Hepatocyte (in vitro differentiated cells): Measurements from ENCODE around the gene RBM19. TPM values are rescaled to one million over a fixed set of nuclear protein-coding genes. Genes with fewer than 3 reads are reported as not detected.

Experiments used
- DNase-seq: peaks from one replicate; pipeline ENCODE4 v3.0.0-alpha.2; 2016; ENCODE audit warnings: low spot score
- H2AFZ ChIP-seq: fragments of 200-600 bp; sonication (generic); 2 replicates; pipeline ENCODE4 v1.6.0; 2016; ENCODE audit warnings: antibody characterized with exemption, mild to moderate bottlenecking
- H3K27ac ChIP-seq: fragments of 200-600 bp; sonication (generic); 2 replicates; pipeline ENCODE4 v1.5.1; 2016; ENCODE audit warnings: mild to moderate bottlenecking
- H3K27me3 ChIP-seq: fragments of 200-600 bp; sonication (generic); 2 replicates; pipeline ENCODE4 v1.6.1; 2016
- H3K36me3 ChIP-seq: fragments of 200-600 bp; sonication (generic); replicated peaks from 2 replicates; pipeline ENCODE4 v1.5.1; 2016; ENCODE audit warnings: low read depth; ENCODE audit not compliant: insufficient read depth
- H3K4me1 ChIP-seq: fragments of 200-600 bp; sonication (generic); 2 replicates; pipeline ENCODE4 v1.5.1; 2016; ENCODE audit warnings: mild to moderate bottlenecking, moderate library complexity; ENCODE audit not compliant: insufficient read depth
- H3K4me2 ChIP-seq: fragments of 200-600 bp; sonication (generic); 2 replicates; pipeline ENCODE4 v1.6.0; 2016
- H3K4me3 ChIP-seq: fragments of 200-600 bp; sonication (generic); 2 replicates; pipeline ENCODE4 v1.5.1; 2016; ENCODE audit warnings: mild to moderate bottlenecking
- H3K79me2 ChIP-seq: fragments of 200-600 bp; sonication (generic); 2 replicates; pipeline ENCODE4 v1.6.0; 2017; ENCODE audit warnings: mild to moderate bottlenecking
- H3K9me2 ChIP-seq: fragments of 200-600 bp; sonication (generic); replicated peaks from 2 replicates; pipeline ENCODE4 v1.6.0; 2017; ENCODE audit warnings: mild to moderate bottlenecking; ENCODE audit not compliant: insufficient read depth
- H3K9me3 ChIP-seq: fragments of 200-600 bp; sonication (generic); 2 replicates; pipeline ENCODE4 v1.5.1; 2016; ENCODE audit warnings: low read depth, mild to moderate bottlenecking
- H4K20me1 ChIP-seq: fragments of 200-600 bp; sonication (generic); 2 replicates; pipeline ENCODE4 v1.6.0; 2016; ENCODE audit warnings: mild to moderate bottlenecking; ENCODE audit not compliant: insufficient read depth, poor library complexity, severe bottlenecking
- CTCF ChIP-seq: fragments of 200-600 bp; sonication (generic); IDR thresholded peaks from 2 replicates; pipeline ENCODE4 v1.5.1; 2016; ENCODE audit warnings: antibody characterized with exemption, mild to moderate bottlenecking; ENCODE audit not compliant: poor library complexity
- EZH2 ChIP-seq: fragments of 200-600 bp; sonication (generic); IDR thresholded peaks from 2 replicates; pipeline ENCODE4 v1.6.1; 2016; ENCODE audit warnings: antibody characterized with exemption, mild to moderate bottlenecking, borderline replicate concordance
- EZH2phosphoT487 ChIP-seq: fragments of 200-600 bp; sonication (generic); IDR thresholded peaks from one replicate; pipeline ENCODE4 v1.6.1; 2018; ENCODE audit warnings: antibody characterized with exemption, mild to moderate bottlenecking, low read depth, moderate library complexity; ENCODE audit not compliant: unreplicated experiment, severe bottlenecking
- WGBS: methylation state at CpG from one replicate; pipeline ENCODE4 v1.1.6; 2016; ENCODE audit warnings: low lambda C conversion rate; ENCODE audit errors: missing lambda C conversion rate; 5-methylcytosine and 5-hydroxymethylcytosine counted together
- polyA plus RNA-seq: library from polyadenylated mRNA; unstranded; fragments of >200 nt; fragmentation: Nextera tagmentation; extraction: Ambion mirVana; gene quantifications from 2 replicates; pipeline ENCODE4 v1.2.1, GENCODE V29; 2016
- total RNA-seq: library from RNA; depleted of rRNA; stranded (reverse); fragments of >200 nt; gene quantifications from 2 replicates; pipeline ENCODE4 v1.2.3, GENCODE V29; 2014

Gene RBM19
- total and polyA plus RNA-seq, 2 experiments from 2014 or later: 14.5 to 16.8 TPM

- H3K4me2 ChIP-seq: no peak overlapping the region
- H2AFZ ChIP-seq: no peak overlapping the region
- TF ChIP-seq EZH2 (no peak), EZH2phosphoT487 (no peak), CTCF (no peak)
- no peaks in the 10 kb centered on the region for H3K9me3 ChIP-seq
- no peaks in the 10 kb centered on the region for H3K9me2 ChIP-seq
- H3K79me2 ChIP-seq: no peaks in the 10 kb centered on the region
- no peaks in the 10 kb centered on the region for H3K36me3 ChIP-seq
- no peak overlapping the region for H3K27ac ChIP-seq
- H3K4me1 ChIP-seq: no peaks in the 10 kb centered on the region
- H4K20me1 ChIP-seq: no peaks in the 10 kb centered on the region
- no peak overlapping the region for H3K4me3 ChIP-seq
- H3K27me3 ChIP-seq: no peaks in the 10 kb centered on the region
- WGBS: 93% methylated on average over 10 of the region's 10 CpGs
- DNase-seq: no peak
Measured at GRCh38 chr12:113845900-113846674, 120.0 kb downstream of the RBM19 start.

GRCh38 chr12:113844495-113845210 lies 121.5 kb downstream of the RBM19 start:
- Histone ChIP-seq H3K4me2 (no peak overlapping the region), H3K9me2 (no peaks in the 10 kb centered on the region), H3K27me3 (no peaks in the 10 kb centered on the region), H3K36me3 (no peaks in the 10 kb centered on the region), H2AFZ (no peak overlapping the region), H3K27ac (no peak overlapping the region), H3K9me3 (no peaks in the 10 kb centered on the region), H4K20me1 (no peaks in the 10 kb centered on the region), H3K4me1 (no peaks in the 10 kb centered on the region), H3K79me2 (no peaks in the 10 kb centered on the region), H3K4me3 (no peak overlapping the region)
- 82% methylated on average over 31 of the region's 31 CpGs for WGBS
- no peak for TF ChIP-seq CTCF
- no peak for TF ChIP-seq EZH2
- no peak for TF ChIP-seq EZH2phosphoT487
- no peak for DNase-seq

DNA sequence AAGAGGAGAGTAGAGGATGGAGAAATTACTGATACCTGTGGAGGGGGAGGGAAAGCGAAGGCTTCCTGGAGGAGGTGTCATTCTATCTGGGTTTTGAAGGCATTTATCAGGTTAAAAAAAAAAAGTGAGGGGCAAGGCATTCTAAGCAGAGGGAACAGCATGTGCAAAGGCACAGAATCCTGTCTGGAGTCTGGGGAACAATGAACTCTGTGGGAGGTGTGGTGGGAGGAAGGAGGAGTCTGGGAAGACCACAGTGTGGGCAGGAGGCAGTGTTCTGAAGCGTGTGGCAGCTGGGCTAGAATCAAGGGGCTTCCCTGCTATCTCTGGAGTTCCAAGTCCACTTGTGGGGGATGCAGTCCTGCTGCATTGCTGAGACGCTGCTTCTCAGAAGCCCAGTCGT lies 123.4 kb downstream of the RBM19 start:
- no peak overlapping the region for H2AFZ ChIP-seq
- H3K9me2 ChIP-seq: no peaks in the 10 kb centered on the region
- H3K27me3 ChIP-seq: no peaks in the 10 kb centered on the region
- DNase-seq: no peak
- no peak overlapping the region for H3K4me2 ChIP-seq
- H3K36me3 ChIP-seq: no peaks in the 10 kb centered on the region
- WGBS: 81% methylated on average over 4 of the region's 4 CpGs
- no peaks in the 10 kb centered on the region for H3K4me1 ChIP-seq
- no peaks in the 10 kb centered on the region for H3K79me2 ChIP-seq
- no peak for TF ChIP-seq CTCF
- no peak for TF ChIP-seq EZH2phosphoT487
- TF ChIP-seq EZH2: no peak
- no peaks in the 10 kb centered on the region for H3K9me3 ChIP-seq
- H3K27ac ChIP-seq: no peak overlapping the region
- no peaks in the 10 kb centered on the region for H4K20me1 ChIP-seq
- H3K4me3 ChIP-seq: no peak overlapping the region
